ENCODE measurements around the gene AGRN. TPM values are rescaled to one million over a fixed set of nuclear protein-coding genes. Genes with fewer than 3 reads are reported as not detected.
"Not testable (repeated sequence)": the region's sequence is repeated elsewhere in the genome, so short reads cannot be mapped to it uniquely, and the experiment has no call there.

Gene AGRN
- total RNA-seq, 4 donors from 2014 or later: 20.0 to 35.8 (median 32.0) TPM

GRCh38 chr1:1098681-1099421, 78.9 kb downstream of the AGRN start:
- TF ChIP-seq CTCF (IDR thresholded peaks at IDR 0.05): no peak
- TF ChIP-seq POLR2A (IDR thresholded peaks at IDR 0.05): no peak
- DNase-seq: no peak
- Histone ChIP-seq H3K27ac (no peak overlapping the region), H3K36me3 (no peaks in the 10 kb centered on the region), H3K4me1 (no peaks in the 10 kb centered on the region), H3K9me3 (peaks cover 0 to 4% (median 0%) of the 10 kb centered on the region in 3 donors), H3K4me3 (no peak overlapping the region), H3K27me3 (no peaks in the 10 kb centered on the region)
- WGBS, 2 donors: 82% methylated on average over 18 of the region's 18 CpGs
- intact Hi-C loops (cut with DNase I): no loop called here

GRCh38 chr1:1099506-1100183, 79.7 kb downstream of the AGRN start:
- DNase-seq: no peak
- Histone ChIP-seq H3K9me3 (peaks cover 0 to 4% (median 0%) of the 10 kb centered on the region in 3 donors), H3K27me3 (no peaks in the 10 kb centered on the region), H3K36me3 (no peaks in the 10 kb centered on the region), H3K4me3 (no peak overlapping the region), H3K4me1 (no peaks in the 10 kb centered on the region), H3K27ac (no peak overlapping the region)
- WGBS, 2 donors: 70 to 73% methylated on average over 4 of the region's 4 CpGs
- intact Hi-C loops (cut with DNase I): no loop called here
- TF ChIP-seq CTCF (IDR thresholded peaks at IDR 0.05) (no peak), POLR2A (IDR thresholded peaks at IDR 0.05) (no peak)

GRCh38 chr1:1100296-1100695, 80.4 kb downstream of the AGRN start:
- no peak overlapping the region for H3K4me3 ChIP-seq
- H3K27me3 ChIP-seq: no peaks in the 10 kb centered on the region
- intact Hi-C loops (cut with DNase I): no loop called here
- H3K9me3 ChIP-seq: peaks cover 0 to 4% (median 0%) of the 10 kb centered on the region in 3 donors
- no peaks in the 10 kb centered on the region for H3K4me1 ChIP-seq
- H3K27ac ChIP-seq: no peak overlapping the region
- no peaks in the 10 kb centered on the region for H3K36me3 ChIP-seq
- TF ChIP-seq POLR2A (IDR thresholded peaks at IDR 0.05) (no peak), CTCF (IDR thresholded peaks at IDR 0.05) (no peak)
- WGBS, 2 donors: 93 to 95% methylated on average over 11 of the region's 11 CpGs
- no peak for DNase-seq

- H3K4me1 ChIP-seq: no peaks in the 10 kb centered on the region
- H3K9me3 ChIP-seq: peaks cover 0 to 4% (median 0%) of the 10 kb centered on the region in 3 donors
- TF ChIP-seq POLR2A (IDR thresholded peaks at IDR 0.05): no peak
- no peak for TF ChIP-seq CTCF (IDR thresholded peaks at IDR 0.05)
- no peak overlapping the region for H3K27ac ChIP-seq
- no peak overlapping the region for H3K4me3 ChIP-seq
- DNase-seq: no peak
- H3K27me3 ChIP-seq: no peaks in the 10 kb centered on the region
- H3K36me3 ChIP-seq: no peaks in the 10 kb centered on the region
- intact Hi-C loops (cut with DNase I): no loop called here
- WGBS, 2 donors: 83 to 92% methylated on average over 6 to 7 of the region's 7 CpGs
Measured at GRCh38 chr1:1101503-1101902, 81.6 kb downstream of the AGRN start.

- H3K9me3 ChIP-seq; H3K4me3 ChIP-seq; H3K4me1 ChIP-seq; H3K36me3 ChIP-seq; DNase-seq; intact Hi-C loops (cut with DNase I); H3K27me3 ChIP-seq; H3K27ac ChIP-seq: not testable (repeated sequence)
- WGBS, 2 donors: 65 to 100% methylated on average over 1 to 2 of the region's 6 CpGs
Measured at GRCh38 chr1:1104152-1104551, 84.2 kb downstream of the AGRN start.

Small RNAs within 50 kb of the gene (small RNA-seq; reads per million reads assigned to genes)
- gene AL645608.3: 0 reads per million in 4 donors

Other genes with a start within 250 kb of the AGRN start
- gene SAMD11, start 96.2 kb upstream of the AGRN start, total RNA-seq: under 1 TPM in 3 of 4 donors, not detected in 1; 0.48 to 0.95 (median 0.57) TPM
- 10 to 100 TPM; 57.9 to 80.2 (median 60.4) TPM for gene NOC2L, start 60.9 kb upstream of the AGRN start, total RNA-seq
- 10 to 100 TPM in 3 of 4 donors, 1 to 10 TPM in 1; 8.7 to 13.8 (median 10.3) TPM for gene KLHL17, start 59.5 kb upstream of the AGRN start, total RNA-seq
- gene PLEKHN1, start 53.6 kb upstream of the AGRN start, total RNA-seq: 10 to 100 TPM; 16.8 to 39.6 (median 23.4) TPM
- gene PERM1, start 38.0 kb upstream of the AGRN start, total RNA-seq: not detected
- gene HES4, start 20.0 kb upstream of the AGRN start, total RNA-seq: 10 to 100 TPM; 15.1 to 16.2 (median 15.3) TPM
- gene ISG15, start 6.6 kb upstream of the AGRN start, total RNA-seq: 10 to 100 TPM in 2 of 4 donors, 1 to 10 TPM in 2; 7.2 to 44.3 (median 10.3) TPM
- gene RNF223, start 54.2 kb downstream of the AGRN start, total RNA-seq: 10 to 100 TPM; 11.8 to 25.3 (median 12.3) TPM
- gene C1orf159, start 96.0 kb downstream of the AGRN start, total RNA-seq: 10 to 100 TPM in 3 of 4 donors, 1 to 10 TPM in 1; 6.9 to 19.6 (median 14.7) TPM
- gene TTLL10, start 153.8 kb downstream of the AGRN start, total RNA-seq: under 1 TPM in 2 of 4 donors, not detected in 2; 0.19 to 0.44 TPM
- 10 to 100 TPM in 1 of 4 donors, 1 to 10 TPM in 3; 2.0 to 21.0 (median 2.8) TPM for gene TNFRSF18, start 186.5 kb downstream of the AGRN start, total RNA-seq
- gene TNFRSF4, start 194.0 kb downstream of the AGRN start, total RNA-seq: 1 to 10 TPM in 1 of 4 donors, under 1 TPM in 2, not detected in 1; 0.40 to 1.3 (median 0.57) TPM
- gene SDF4, start 211.9 kb downstream of the AGRN start, total RNA-seq: 10 to 100 TPM; 65.0 to 75.4 (median 67.6) TPM
- gene B3GALT6, start 212.1 kb downstream of the AGRN start, total RNA-seq: 10 to 100 TPM; 13.5 to 17.5 (median 15.6) TPM
- 1 to 10 TPM in 2 of 4 donors, under 1 TPM in 1, not detected in 1; 0.79 to 3.0 (median 1.7) TPM for gene C1QTNF12, start 226.6 kb downstream of the AGRN start, total RNA-seq